IgD-negative memory B cell (primary cell): ENCODE results near the gene IL10RB. TPM values are rescaled to one million over a fixed set of nuclear protein-coding genes. Genes with fewer than 3 reads are reported as not detected.

ENCODE experiments used
- H3K27ac Mint-ChIP-seq, 3 donors: one replicate each; pipeline ENCODE4 v1.8.0; 2020 to 2022; ENCODE audit warnings: mild to moderate bottlenecking in 3 of 3, mixed read lengths in 3 of 3, moderate library complexity in 1 of 3
- H3K27me3 Mint-ChIP-seq: one replicate; pipeline ENCODE4 v1.8.0; 2021; ENCODE audit warnings: mixed read lengths
- H3K36me3 Mint-ChIP-seq: one replicate; pipeline ENCODE4 v1.8.0; 2020; ENCODE audit warnings: mild to moderate bottlenecking, mixed read lengths
- H3K4me1 Mint-ChIP-seq, 3 donors: one replicate each; pipeline ENCODE4 v1.8.0; 2020 to 2022; ENCODE audit warnings: mixed read lengths in 3 of 3, mild to moderate bottlenecking in 1 of 3
- H3K4me3 Mint-ChIP-seq, 4 donors: one replicate each; pipeline ENCODE4 v1.8.0; 2020 to 2022; ENCODE audit warnings: mild to moderate bottlenecking in 4 of 4, mixed read lengths in 4 of 4, moderate library complexity in 3 of 4
- H3K9me3 Mint-ChIP-seq, 3 donors: one replicate each; pipeline ENCODE4 v1.8.0; 2020 to 2021; ENCODE audit warnings: mixed read lengths in 3 of 3, mild to moderate bottlenecking in 1 of 3
- polyA plus RNA-seq: library from polyadenylated mRNA; unstranded; fragments of 300-500 nt; fragmentation: Illumina TruSeq; gene quantifications from one replicate; pipeline ENCODE4 v1.2.3, GENCODE V29; 2021

Gene IL10RB
- polyA plus RNA-seq, 1 donor from 2014 or later: 56.6 TPM

DNA sequence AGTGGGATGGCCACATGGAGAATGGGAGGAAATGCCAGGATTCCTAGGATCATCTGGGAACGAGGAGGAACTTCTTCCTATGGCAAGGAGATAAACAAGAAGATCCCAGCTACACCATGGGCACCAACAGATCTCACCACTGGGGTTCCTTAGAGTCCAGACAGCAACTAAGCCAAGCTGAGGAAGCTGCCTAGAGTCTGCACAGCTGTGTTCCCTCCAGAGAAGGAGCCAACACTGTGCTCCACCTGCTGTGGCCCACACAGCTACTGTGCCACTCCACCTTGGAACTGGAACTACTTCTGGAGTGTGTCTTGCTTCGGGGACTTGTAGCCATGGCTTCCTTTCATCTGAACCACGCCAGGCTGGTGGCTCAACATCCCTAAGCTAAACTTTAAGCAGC is 64.6 kb downstream of the IL10RB start:
- Mint-ChIP-seq H3K27me3 (no peaks in the 10 kb centered on the region), H3K4me1 (peaks cover 44 to 73% (median 47%) of the 10 kb centered on the region in 3 donors), H3K9me3 (peaks cover 0 to 7% (median 0%) of the 10 kb centered on the region in 3 donors), H3K27ac (peak overlapping the region; percentile 48 to 91 (median 53)), H3K4me3 (peak overlapping the region in 2 of 4 donors; percentile 0 to 73), H3K36me3 (peaks cover 11% of the 10 kb centered on the region)

DNA sequence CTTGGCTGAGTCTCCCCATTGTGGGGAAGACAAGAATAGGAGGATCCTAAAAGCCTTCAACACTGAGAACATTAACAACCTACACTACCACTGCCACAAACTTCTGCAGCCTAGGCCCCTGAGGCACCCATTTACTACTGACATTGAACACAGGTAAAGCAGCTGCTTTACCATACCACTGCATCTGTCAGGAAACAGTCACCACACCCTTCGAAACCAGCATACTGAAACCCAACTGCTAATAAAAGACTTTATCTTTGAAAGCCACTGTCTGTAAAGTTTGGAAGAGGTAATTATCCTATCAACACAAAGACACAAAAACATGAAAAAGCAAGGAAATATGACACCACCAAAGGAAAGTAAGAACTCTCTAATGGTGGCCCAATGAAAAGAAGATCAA is 66.0 kb downstream of the IL10RB start:
- Mint-ChIP-seq H3K9me3 (peaks cover 0 to 7% (median 0%) of the 10 kb centered on the region in 3 donors), H3K4me3 (peak overlapping the region; percentile 35 to 78 (median 61)), H3K4me1 (peaks cover 44 to 64% (median 48%) of the 10 kb centered on the region in 3 donors), H3K27me3 (no peaks in the 10 kb centered on the region), H3K27ac (peak overlapping the region; percentile 48 to 89 (median 51)), H3K36me3 (peaks cover 11% of the 10 kb centered on the region)

DNA sequence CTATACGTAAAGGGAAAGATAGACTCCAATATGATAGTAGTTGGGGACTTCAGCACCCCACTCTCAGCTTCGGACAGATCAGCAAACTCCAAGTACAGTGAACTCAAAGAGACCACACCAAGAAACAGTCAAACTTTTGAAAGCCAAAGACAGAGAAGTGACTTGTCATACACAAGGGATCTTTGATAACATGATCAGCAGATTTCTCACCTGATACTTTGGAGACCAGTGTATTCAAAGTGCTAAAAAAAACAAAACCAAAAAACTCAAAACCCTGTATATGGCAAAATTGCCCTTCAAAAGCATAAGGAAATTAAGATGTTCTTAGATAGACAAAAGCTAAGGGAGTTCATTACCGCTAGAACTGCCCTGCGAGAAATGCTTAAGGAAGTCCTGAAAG is 68.0 kb downstream of the IL10RB start:
- Mint-ChIP-seq H3K4me3 (no peak overlapping the region), H3K36me3 (peaks cover 11% of the 10 kb centered on the region), H3K9me3 (peaks cover 0 to 7% (median 0%) of the 10 kb centered on the region in 3 donors), H3K4me1 (peaks cover 37 to 56% (median 46%) of the 10 kb centered on the region in 3 donors), H3K27me3 (no peaks in the 10 kb centered on the region), H3K27ac (peak overlapping the region in 2 of 3 donors; percentile 31 to 43)

DNA sequence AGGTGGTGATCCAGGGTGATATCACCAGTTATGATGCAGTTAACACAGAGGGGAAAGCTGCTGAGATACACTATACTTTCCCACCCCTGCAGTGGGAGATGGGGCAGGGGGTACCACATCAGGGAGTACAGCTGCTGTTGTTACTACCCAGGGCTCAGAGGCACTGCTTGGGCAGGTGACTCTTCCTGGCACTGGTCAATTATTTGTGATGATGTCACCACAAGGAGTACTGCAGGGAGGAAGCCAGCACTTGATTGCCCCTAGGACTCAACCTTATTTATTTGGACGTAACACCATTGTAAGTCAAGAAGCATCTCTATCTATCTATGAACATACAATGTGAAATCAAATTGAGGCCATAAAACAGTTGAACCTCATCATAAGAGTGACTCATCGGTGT is 68.7 kb downstream of the IL10RB start:
- peaks cover 0 to 7% (median 0%) of the 10 kb centered on the region in 3 donors for H3K9me3 Mint-ChIP-seq
- peaks cover 38 to 55% (median 50%) of the 10 kb centered on the region in 3 donors for H3K4me1 Mint-ChIP-seq
- H3K36me3 Mint-ChIP-seq: peaks cover 11% of the 10 kb centered on the region
- H3K27ac Mint-ChIP-seq: peak overlapping the region in 1 of 3 donors; percentile 59
- H3K4me3 Mint-ChIP-seq: no peak overlapping the region
- no peaks in the 10 kb centered on the region for H3K27me3 Mint-ChIP-seq

DNA sequence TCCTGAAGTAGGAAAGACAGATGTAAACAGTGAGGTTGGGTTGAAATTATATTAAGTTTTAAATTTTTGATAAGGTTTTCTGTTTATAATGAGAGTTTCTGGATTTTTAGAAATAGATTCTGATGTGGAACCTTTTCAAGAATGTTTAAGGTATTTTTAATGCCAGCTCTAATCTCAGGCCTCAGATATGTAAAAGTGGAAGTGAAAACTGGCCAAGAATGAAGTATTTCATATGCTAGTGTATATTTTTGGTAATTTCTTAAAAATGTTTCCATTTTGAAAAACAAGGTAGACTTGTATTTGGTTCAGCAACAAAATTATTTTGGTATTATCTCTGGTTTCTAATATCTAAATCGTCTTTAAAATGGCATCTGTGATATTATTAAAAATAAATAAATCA is 73.0 kb downstream of the IL10RB start:
- Mint-ChIP-seq H3K36me3 (peaks cover 8% of the 10 kb centered on the region), H3K27ac (peak overlapping the region; percentile 57 to 90 (median 64)), H3K9me3 (no peaks in the 10 kb centered on the region), H3K4me3 (peak overlapping the region in 2 of 4 donors; percentile 57 to 74), H3K4me1 (peaks cover 23 to 28% (median 23%) of the 10 kb centered on the region in 3 donors), H3K27me3 (no peaks in the 10 kb centered on the region)

DNA sequence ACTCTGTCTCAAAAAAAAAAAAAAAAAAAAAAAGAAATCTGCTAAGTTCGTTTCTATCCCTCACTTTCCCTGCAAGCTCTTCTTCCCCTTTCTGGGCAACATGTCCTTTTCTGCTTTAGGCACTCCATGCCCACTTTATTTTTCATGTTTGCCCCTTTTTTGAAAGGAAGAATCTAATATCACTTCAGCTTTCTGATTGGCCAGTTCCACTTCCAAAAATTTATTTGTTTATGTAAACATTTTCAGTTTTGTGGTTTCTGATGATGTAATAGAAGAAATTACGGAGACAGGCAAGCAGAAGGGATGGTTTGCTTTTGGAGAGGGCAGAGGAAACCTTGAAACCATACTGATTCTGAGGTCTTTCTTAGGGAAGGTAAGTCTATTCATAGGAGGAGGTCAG is 73.8 kb downstream of the IL10RB start:
- Mint-ChIP-seq H3K4me1 (peaks cover 20 to 24% (median 20%) of the 10 kb centered on the region in 3 donors), H3K27ac (peak overlapping the region; percentile 57 to 90 (median 64)), H3K4me3 (peak overlapping the region in 3 of 4 donors; percentile 61 to 74 (median 62)), H3K27me3 (no peaks in the 10 kb centered on the region), H3K9me3 (no peaks in the 10 kb centered on the region), H3K36me3 (peaks cover 8% of the 10 kb centered on the region)

DNA sequence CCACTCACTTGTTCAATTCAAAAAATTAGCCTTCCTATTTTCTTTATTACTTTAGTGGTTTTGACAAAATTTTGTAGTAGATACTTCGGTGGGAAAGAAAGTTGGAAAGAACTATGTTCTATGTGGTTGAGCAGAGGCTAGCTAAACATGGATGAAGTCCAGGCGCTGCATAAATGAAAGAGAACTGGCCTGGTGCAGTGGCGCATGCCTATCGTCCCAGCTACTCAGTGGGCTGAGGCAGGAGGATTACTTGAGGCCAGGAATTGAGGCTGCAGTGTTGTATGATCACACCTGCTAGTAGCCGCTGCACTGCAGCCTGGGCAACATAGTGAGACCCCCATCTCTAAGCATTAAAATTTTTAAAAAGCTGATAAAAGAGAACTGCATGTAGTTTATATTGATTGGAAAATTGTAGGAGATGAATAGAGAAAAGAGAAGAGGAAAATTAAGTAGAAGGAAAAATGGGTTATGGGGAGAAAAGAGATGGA is 79.6 kb downstream of the IL10RB start:
- H3K36me3 Mint-ChIP-seq: peaks cover 11% of the 10 kb centered on the region
- H3K4me3 Mint-ChIP-seq: no peak overlapping the region

More for the DNA sequence above, 79.6 kb downstream of the IL10RB start:
- no peaks in the 10 kb centered on the region for H3K9me3 Mint-ChIP-seq
- H3K27ac Mint-ChIP-seq: peak overlapping the region in 1 of 3 donors; percentile 40
- H3K4me1 Mint-ChIP-seq: peaks cover 6 to 10% (median 10%) of the 10 kb centered on the region in 3 donors
- H3K27me3 Mint-ChIP-seq: no peaks in the 10 kb centered on the region

Other genes starting within 250 kb of the IL10RB start
- gene OLIG2, start 240.4 kb upstream of the IL10RB start, polyA plus RNA-seq: not detected
- not detected for gene OLIG1, start 196.2 kb upstream of the IL10RB start, polyA plus RNA-seq
- 57.2 TPM for gene IFNAR2, start 36.4 kb upstream of the IL10RB start, polyA plus RNA-seq
- 93.6 TPM for gene IFNAR1, start 58.6 kb downstream of the IL10RB start, polyA plus RNA-seq
- gene IFNGR2, start 137.0 kb downstream of the IL10RB start, polyA plus RNA-seq: 131 TPM
- 31.9 TPM for gene TMEM50B, start 213.6 kb downstream of the IL10RB start, polyA plus RNA-seq
- 0.21 TPM for gene DNAJC28, start 225.3 kb downstream of the IL10RB start, polyA plus RNA-seq